ENCODE data around the gene PPT1.
"Not testable (repeated sequence)": the region's sequence is repeated elsewhere in the genome, so short reads cannot be mapped to it uniquely, and the experiment has no call there.

The PPT1 gene

GRCh38 chr1:40094466-40095110, 2.5 kb downstream of the PPT1 start:
- no peak for DNase-seq (ENCODE audit: low read depth in 2 of 2)
- no peak for TF ChIP-seq CTCF (IDR thresholded peaks at IDR 0.05; ENCODE audit: low read depth, low read length)
- H3K4me3 ChIP-seq (replicated peaks in 1 of 2; ENCODE audit: low read depth in 2 of 2, low read length in 2 of 2), result no peak overlapping the region

GRCh38 chr1:40092706-40093639, 4.1 kb downstream of the PPT1 start:
- TF ChIP-seq CTCF (IDR thresholded peaks at IDR 0.05; ENCODE audit: low read depth, low read length), result no peak
- no peak overlapping the region for H3K4me3 ChIP-seq (replicated peaks in 1 of 2; ENCODE audit: low read depth in 2 of 2, low read length in 2 of 2)
- no peak for DNase-seq (ENCODE audit: low read depth in 2 of 2)

GRCh38 chr1:40092241-40092640, 4.8 kb downstream of the PPT1 start:
- no peak for TF ChIP-seq CTCF (IDR thresholded peaks at IDR 0.05; ENCODE audit: low read depth, low read length)
- no peak for DNase-seq (ENCODE audit: low read depth in 2 of 2)
- no peak overlapping the region for H3K4me3 ChIP-seq (replicated peaks in 1 of 2; ENCODE audit: low read depth in 2 of 2, low read length in 2 of 2)

DNA sequence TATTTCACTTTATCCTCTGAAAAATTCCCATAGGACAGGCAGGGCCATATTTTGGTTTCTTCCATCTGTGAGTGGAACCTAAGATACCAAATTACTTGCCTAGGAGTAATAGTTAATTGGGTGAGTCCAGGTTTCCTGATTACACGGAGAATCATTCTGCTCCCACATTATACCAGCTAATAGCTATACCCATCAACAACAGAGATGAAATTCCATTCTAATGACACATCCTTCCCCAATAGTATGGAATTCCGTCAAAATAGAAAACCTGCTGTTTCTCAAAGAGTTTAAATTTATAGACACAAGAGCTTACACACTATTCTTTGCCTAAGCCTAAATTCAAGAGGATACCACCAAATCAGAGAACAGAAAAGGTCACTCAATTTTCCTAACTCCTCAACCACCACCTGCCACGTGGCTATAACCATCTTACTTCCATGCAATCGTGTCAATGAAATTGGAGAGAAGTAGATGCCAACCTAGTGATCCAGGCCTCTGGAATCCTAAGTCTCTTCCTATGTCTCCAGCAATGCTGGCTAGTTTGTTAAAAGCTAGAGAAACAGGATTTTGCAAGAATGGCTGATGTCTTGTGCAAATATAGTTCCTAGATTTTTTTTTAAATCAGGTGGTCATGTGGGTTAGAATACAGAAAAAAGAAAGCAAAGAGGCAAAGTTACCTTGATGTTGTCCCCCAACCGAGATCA, 6.2 kb downstream of the PPT1 start:
- DNase-seq (ENCODE audit: low read depth in 2 of 2), result no peak
- no peak for TF ChIP-seq CTCF (IDR thresholded peaks at IDR 0.05; ENCODE audit: low read depth, low read length)

GRCh38 chr1:40084750-40085149, 12.3 kb downstream of the PPT1 start:
- peak; percentile 71 to 72 for DNase-seq (ENCODE audit: low read depth in 2 of 2)
- TF ChIP-seq CTCF (IDR thresholded peaks at IDR 0.05; ENCODE audit: low read depth, low read length), result peak; percentile 73
- not testable (repeated sequence) for H3K4me3 ChIP-seq (replicated peaks in 1 of 2; ENCODE audit: low read depth in 2 of 2, low read length in 2 of 2)

More for the DNA sequence above, 6.2 kb downstream of the PPT1 start:
- H3K4me3 ChIP-seq (replicated peaks in 1 of 2; ENCODE audit: low read depth in 2 of 2, low read length in 2 of 2), result no peak overlapping the region

DNA sequence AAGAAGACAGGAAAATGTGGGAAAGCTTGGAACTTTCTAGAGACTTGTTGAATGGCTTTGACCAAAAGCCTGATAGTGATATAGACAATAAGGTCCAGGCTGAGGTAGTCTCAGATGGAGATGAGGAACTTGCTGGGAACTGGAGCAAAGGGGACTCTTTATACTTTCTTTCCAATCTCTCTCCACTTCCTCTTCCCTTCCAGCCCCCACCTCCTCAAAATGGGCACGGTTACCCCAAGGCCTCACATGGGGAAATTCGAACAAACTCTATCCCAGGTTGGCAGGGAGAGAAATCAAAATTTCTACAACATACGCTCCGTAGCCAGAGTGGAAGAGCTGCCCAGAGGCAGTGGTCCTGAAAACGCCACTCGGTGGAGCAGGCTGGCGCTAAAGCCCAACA, 15.2 kb downstream of the PPT1 start:
- H3K4me3 ChIP-seq (replicated peaks in 1 of 2; ENCODE audit: low read depth in 2 of 2, low read length in 2 of 2), result no peak overlapping the region
- no peak for TF ChIP-seq CTCF (IDR thresholded peaks at IDR 0.05; ENCODE audit: low read depth, low read length)
- DNase-seq (ENCODE audit: low read depth in 2 of 2), result no peak
